ENCODE data around the gene SLCO3A1. TPM values are rescaled to one million over a fixed set of nuclear protein-coding genes. Genes with fewer than 3 reads are reported as not detected.

SLCO3A1 gene
- total and polyA plus RNA-seq, 8 donors = 2.4 to 38.8 (median 7.7) TPM

DNA sequence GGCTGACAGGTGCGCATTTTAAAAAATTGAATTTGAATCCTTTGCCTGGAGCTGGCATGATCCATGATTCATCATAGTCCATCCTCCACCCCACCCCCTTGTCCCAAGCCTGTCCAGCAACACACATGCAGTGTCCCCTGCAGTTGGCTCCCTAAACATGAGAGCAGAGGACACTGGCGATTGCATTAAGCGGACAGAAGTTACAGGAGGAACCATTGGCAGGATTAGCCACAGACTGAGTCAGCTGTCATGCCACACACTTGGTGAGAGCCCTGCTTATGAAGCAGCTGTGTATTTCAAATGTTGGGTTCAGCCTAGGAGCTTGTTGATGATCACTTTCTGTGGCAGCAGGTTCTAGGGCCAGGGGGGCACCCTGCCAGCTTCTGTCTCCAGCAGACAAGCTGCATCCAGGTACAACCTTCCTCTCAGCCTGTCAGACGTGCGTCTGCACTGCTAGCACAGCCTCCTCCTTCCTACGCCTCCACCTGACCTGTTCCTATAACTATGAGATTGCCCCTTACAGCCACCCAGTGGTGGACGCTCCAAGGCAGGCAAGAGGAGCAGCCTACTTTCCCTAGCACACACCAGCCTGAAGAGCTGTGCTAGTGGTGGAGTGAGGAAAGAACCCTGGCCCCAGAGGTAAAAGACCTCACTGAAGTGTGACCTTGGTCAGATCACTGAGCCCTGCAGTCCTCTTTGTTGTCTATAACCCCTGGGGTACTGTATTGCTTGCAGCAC, 121.9 kb downstream of the SLCO3A1 start:
- no peaks in the 10 kb centered on the region for H3K27me3 ChIP-seq
- no peak for TF ChIP-seq EP300 (IDR thresholded peaks at IDR 0.05)
- no peak for TF ChIP-seq POLR2A (IDR thresholded peaks at IDR 0.05)
- TF ChIP-seq, protein P1, sequence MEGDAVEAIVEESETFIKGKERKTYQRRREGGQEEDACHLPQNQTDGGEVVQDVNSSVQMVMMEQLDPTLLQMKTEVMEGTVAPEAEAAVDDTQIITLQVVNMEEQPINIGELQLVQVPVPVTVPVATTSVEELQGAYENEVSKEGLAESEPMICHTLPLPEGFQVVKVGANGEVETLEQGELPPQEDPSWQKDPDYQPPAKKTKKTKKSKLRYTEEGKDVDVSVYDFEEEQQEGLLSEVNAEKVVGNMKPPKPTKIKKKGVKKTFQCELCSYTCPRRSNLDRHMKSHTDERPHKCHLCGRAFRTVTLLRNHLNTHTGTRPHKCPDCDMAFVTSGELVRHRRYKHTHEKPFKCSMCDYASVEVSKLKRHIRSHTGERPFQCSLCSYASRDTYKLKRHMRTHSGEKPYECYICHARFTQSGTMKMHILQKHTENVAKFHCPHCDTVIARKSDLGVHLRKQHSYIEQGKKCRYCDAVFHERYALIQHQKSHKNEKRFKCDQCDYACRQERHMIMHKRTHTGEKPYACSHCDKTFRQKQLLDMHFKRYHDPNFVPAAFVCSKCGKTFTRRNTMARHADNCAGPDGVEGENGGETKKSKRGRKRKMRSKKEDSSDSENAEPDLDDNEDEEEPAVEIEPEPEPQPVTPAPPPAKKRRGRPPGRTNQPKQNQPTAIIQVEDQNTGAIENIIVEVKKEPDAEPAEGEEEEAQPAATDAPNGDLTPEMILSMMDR (IDR thresholded peaks at IDR 0.05) = no peak
- WGBS, 5 donors = 60 to 71% (median 69%) methylated on average over 7 of the region's 7 CpGs
- no peaks in the 10 kb centered on the region for H3K9me3 ChIP-seq
- H3K36me3 ChIP-seq = no peaks in the 10 kb centered on the region
- peak in 1 of 2 donors; percentile 24 for DNase-seq
- H3K27ac ChIP-seq = no peak overlapping the region
- H3K4me1 ChIP-seq = peaks cover 0 to 14% (median 10%) of the 10 kb centered on the region in 4 donors
- H3K4me3 ChIP-seq = no peak overlapping the region
- intact Hi-C loops (cut with DNase I; ENCODE audit: low total_unique reads) = no loop called here

- Histone ChIP-seq H3K36me3 (no peaks in the 10 kb centered on the region), H3K27ac (no peak overlapping the region), H3K4me3 (no peak overlapping the region), H3K4me1 (peaks cover 0 to 16% (median 8%) of the 10 kb centered on the region in 4 donors), H3K27me3 (no peaks in the 10 kb centered on the region), H3K9me3 (no peaks in the 10 kb centered on the region)
- 73 to 83% (median 77%) methylated on average over 2 of the region's 2 CpGs for WGBS, 5 donors
- DNase-seq = no peak
- TF ChIP-seq, protein P1 (IDR thresholded peaks at IDR 0.05) = no peak
- TF ChIP-seq EP300 (IDR thresholded peaks at IDR 0.05) (no peak), POLR2A (IDR thresholded peaks at IDR 0.05) (no peak), POLR2AphosphoS5 (IDR thresholded peaks at IDR 0.05) (no peak)
- intact Hi-C loops (cut with DNase I; ENCODE audit: low total_unique reads) = no loop called here
Measured at GRCh38 chr15:91976966-91977365, 123.5 kb downstream of the SLCO3A1 start.

GRCh38 chr15:91980502-91981267, 127.2 kb downstream of the SLCO3A1 start:
- Histone ChIP-seq H3K36me3 (no peaks in the 10 kb centered on the region), H3K4me3 (no peak overlapping the region), H3K27ac (no peak overlapping the region), H3K4me1 (peaks cover 0 to 6% (median 0%) of the 10 kb centered on the region in 4 donors), H3K27me3 (no peaks in the 10 kb centered on the region), H3K9me3 (no peaks in the 10 kb centered on the region)
- intact Hi-C loops (cut with DNase I; ENCODE audit: low total_unique reads) = no loop called here
- no peak for DNase-seq
- TF ChIP-seq POLR2AphosphoS5 (IDR thresholded peaks at IDR 0.05) (no peak), EP300 (IDR thresholded peaks at IDR 0.05) (no peak), POLR2A (IDR thresholded peaks at IDR 0.05) (no peak)
- TF ChIP-seq, protein P1 (IDR thresholded peaks at IDR 0.05) = no peak
- 70 to 87% (median 82%) methylated on average over 9 of the region's 9 CpGs for WGBS, 5 donors

DNA sequence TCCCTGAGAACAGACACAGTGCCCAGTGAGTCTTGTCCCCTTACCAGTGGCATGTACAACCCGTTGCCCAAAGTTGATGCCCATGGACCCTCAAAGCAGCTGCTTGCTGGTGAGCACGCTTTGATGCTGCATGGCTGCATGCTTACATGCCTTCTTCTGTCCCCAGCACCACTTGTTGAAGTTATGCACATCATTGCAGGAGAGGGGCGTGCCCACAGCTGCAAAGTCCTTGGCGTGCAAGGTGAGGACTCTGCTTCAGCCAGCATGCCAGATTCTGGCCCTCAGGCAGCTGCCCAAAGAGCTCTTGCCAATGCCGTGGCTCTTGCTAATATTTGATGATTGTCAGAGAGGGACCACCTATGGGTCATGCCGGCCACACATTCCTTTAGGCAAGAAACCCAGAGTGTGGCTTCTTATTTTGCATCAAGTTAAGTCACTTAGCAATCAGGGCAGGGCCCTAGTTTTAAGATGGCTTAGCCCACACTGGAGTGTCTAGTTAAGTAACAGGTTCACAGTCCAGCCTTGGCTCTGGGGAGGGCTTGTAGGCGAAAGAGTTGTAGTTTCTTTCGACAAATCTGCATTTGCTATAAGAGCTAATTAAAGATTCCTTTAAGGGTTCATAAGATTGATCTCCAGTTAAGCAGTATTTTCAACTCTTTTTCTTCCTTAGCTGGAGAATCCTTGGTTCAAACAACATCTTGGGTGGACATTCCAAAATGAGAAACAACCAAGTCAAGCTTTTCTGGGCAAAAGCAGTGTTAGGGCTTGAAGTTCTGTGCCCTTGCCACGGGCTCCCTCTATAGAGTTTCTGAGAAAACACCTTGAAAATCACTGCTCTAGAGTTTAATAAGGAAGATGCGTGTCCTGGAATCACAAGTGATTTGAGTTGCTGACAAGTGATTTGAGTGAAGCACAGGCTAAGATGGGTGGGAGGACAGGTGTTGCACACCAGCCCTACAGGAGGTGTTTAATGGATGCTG, 128.6 kb downstream of the SLCO3A1 start:
- WGBS, 5 donors = 82 to 92% (median 88%) methylated on average over 9 to 10 of the region's 10 CpGs
- Histone ChIP-seq H3K36me3 (no peaks in the 10 kb centered on the region), H3K27me3 (no peaks in the 10 kb centered on the region), H3K4me3 (no peak overlapping the region), H3K27ac (no peak overlapping the region), H3K9me3 (no peaks in the 10 kb centered on the region), H3K4me1 (peaks cover 0 to 6% (median 0%) of the 10 kb centered on the region in 4 donors)
- intact Hi-C loops (cut with DNase I; ENCODE audit: low total_unique reads) = no loop called here
- TF ChIP-seq POLR2AphosphoS5 (IDR thresholded peaks at IDR 0.05) = no peak
- TF ChIP-seq, protein P1 (IDR thresholded peaks at IDR 0.05) = no peak
- TF ChIP-seq POLR2A (IDR thresholded peaks at IDR 0.05) = no peak
- no peak for DNase-seq
